CD4-positive, alpha-beta T cell treated with Interleukin-4 for 4 hours (primary cell): Measurements from ENCODE around the gene CACNA1F.

Experiments
- DNase-seq: peaks from one replicate; pipeline ENCODE4 v3.0.0-alpha.2; 2020

CACNA1F gene

GRCh38 chrX:49257074-49257790 lies 24.1 kb upstream of the CACNA1F start:
- DNase-seq, result no peak

DNA sequence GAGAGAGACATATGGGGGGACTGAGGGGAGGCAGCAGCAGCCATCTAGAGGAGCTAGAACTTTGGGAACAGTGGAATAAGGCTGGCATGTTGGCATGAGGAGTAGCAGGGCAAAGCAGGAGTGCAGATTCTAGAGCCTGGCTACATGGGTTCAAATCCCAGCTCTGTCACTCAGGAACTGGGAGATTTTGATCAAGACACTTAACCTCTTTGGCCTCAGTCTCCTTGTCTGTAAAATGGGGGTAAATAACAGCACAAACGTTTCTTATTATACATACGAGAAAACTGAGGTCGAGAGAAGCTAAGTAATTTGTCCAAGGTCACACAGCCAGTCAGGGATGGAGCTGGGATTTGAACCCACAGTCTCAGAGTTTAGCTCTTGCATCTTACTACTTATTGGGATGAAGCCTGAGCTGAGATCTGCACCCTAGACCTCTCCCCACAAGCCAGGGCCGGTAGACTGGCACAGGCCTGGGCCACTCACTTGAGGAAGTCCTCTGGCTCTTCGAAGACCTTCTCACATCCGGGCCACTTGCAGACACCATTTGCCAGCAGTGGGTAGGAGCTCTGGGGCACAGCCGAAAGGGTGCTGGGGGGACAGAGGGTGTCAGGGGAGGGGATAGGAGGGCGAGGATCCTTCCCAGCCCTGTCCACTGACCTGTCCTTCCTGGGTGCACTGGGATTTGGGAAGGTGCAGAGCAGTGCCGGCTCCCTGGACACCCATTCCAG lies 23.3 kb upstream of the CACNA1F start:
- no peak for DNase-seq

DNA sequence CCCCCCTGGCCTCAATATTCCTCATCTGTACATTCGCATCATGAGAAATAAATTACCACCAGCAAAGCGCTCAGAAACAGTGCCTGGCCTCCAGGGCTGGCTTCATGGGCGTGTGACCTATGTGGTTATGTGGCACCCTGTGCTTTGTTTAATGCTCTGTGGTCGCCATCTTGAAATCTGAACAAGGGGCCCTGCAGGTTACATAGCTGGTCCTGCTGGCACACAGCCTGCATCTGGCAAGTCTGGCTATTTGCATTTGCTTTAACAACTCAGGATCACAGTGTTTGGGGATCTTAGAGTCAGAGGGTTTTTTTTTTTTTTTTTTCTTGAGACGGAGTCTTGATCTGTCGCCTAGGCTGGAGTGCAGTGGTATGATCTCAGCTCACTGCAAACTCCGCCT lies 21.5 kb upstream of the CACNA1F start:
- DNase-seq, result no peak

DNA sequence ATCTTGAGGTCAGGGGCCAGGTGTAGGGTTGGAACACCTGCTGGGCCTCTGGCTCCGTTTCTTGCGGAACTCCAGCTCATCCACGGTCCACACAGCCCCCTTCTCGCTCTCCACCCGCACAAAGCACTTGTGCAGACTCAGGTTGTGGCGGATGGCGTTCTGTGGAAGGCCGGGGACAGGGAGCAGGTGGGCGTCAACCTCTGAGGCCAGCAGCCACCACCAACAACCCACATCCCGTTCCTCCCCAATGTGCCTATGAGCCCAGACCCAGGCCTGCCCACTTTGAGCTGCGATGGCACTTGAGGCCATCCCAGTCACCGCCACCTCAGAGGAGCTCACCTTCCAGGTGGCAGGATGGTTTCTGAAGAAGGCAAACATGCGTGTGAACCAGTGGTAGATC lies 18.2 kb upstream of the CACNA1F start:
- DNase-seq, result no peak

- DNase-seq, result no peak
Observed at GRCh38 chrX:49250578-49250977, 17.4 kb upstream of the CACNA1F start.

- no peak for DNase-seq
Observed at GRCh38 chrX:49250066-49250465, 16.9 kb upstream of the CACNA1F start.

DNA sequence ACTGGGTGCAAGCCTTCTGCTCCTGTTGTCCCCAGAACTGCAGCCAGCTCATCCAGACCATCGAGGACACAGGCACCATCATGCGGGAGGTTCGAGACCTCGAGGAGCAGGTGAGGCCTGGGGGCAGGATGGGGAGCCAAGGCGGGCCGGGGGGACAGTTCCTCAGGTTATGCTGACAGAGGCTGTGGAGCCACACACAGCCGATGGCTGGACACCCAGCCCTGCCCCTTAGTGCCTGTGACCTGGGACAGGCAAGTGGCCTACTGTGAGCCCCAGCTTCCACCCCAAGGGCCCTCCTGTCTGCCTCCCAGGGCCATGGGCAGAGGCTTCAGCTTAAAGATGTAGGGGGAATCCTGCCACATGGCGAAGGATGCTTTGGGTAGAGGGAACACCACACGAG lies 16.5 kb upstream of the CACNA1F start:
- DNase-seq, result no peak

- no peak for DNase-seq
Observed at GRCh38 chrX:49249071-49249470, 15.9 kb upstream of the CACNA1F start.

DNA sequence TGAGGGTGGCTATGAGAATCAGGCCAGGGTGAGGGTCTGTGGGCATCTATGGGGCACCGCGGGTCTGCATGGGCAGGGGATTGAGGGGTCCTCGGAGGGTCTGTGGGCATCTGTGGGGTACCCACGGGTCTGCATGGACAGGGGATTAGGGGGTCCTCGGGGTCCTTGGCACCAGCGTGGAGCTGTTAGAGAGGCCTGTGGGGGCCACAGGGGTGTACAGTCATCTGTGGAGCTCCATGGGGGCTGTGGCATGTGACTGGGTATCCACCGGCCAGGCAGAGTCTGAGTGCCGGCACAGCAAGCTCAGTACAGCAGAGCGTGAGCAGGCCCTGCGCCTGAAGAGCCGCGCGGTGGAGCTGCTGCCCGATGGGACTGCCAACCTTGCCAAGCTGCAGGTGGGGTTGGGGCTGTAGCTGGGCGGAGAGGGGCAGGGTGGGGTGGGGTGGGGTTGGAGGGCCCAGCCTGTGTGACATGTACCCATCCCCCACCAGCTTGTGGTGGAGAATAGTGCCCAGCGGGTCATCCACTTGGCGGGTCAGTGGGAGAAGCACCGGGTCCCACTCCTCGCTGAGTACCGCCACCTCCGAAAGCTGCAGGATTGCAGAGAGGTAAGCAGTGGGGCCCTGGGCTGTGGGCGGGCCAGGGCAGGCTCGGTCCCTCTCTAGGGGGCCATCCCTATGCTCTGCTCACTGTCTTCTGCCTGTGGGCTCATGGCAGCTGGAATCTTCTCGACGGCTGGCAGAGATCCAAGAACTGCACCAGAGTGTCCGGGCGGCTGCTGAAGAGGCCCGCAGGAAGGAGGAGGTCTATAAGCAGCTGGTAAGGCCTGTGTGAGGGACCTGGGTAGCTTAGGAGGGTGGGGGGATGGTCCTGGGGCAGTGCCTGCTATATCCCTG lies 15.0 kb upstream of the CACNA1F start:
- no peak for DNase-seq

DNA sequence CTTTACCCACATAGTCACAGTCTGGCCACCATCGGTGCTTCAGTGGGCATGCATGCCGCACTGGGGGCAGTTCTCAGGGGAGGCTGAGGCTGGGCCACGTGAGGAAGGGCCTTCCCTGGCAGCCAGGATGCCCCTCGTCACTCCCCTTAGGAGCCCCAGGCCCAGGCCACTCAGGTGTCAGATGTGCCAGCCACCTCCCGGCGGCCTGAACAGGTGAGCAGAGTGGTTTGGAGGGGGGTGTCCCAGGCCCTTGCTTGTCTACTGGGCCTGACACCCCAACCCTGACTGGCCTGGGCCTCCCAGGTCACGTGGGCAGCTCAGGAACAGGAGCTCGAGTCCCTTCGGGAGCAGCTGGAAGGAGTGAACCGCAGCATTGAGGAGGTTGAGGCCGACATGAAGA lies 14.2 kb upstream of the CACNA1F start:
- no peak for DNase-seq

DNA sequence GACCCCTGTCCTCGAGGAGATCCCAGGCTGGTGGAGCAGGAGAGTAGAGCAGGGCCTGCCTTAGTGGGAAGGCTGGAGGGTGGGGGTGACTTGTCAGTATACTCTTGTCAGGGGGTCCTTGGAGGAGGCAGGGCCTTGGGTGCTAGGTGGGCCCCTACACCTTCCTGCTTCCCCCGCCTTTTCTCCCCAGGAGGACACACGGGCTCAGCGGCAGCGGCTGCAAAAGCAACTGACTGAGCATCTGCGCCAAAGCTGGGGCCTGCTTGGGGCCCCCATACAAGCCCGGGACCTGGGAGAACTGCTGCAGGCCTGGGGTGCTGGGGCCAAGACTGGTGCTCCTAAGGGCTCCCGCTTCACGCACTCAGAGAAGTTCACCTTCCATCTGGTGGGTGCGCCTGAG lies 13.4 kb upstream of the CACNA1F start:
- DNase-seq, result no peak

DNA sequence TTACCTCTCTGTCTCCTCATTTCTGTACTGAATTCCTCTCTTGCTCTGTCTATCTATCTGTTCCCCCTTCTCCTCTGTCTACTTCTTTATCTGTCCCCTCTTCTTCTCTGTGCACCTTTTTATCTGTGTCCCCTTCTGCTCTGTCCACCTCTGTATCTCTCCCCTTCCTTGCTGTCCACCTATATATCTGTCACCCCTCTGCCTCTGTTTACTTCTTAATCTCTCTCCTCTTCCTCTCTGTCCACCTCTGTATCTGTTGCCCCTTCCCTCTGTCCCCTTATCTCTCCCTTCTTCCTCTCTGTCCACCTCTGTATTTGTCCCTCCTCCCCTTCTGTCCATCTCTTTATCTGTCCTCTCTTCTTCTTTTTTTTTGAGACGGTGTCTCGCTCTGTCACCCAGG lies 11.1 kb upstream of the CACNA1F start:
- DNase-seq, result no peak

GRCh38 chrX:49243166-49243565 lies 10.0 kb upstream of the CACNA1F start:
- no peak for DNase-seq

- no peak for DNase-seq
Observed at GRCh38 chrX:49242545-49243066, 9.5 kb upstream of the CACNA1F start.

- no peak for DNase-seq
Observed at GRCh38 chrX:49238735-49239134, 5.6 kb upstream of the CACNA1F start.

DNA sequence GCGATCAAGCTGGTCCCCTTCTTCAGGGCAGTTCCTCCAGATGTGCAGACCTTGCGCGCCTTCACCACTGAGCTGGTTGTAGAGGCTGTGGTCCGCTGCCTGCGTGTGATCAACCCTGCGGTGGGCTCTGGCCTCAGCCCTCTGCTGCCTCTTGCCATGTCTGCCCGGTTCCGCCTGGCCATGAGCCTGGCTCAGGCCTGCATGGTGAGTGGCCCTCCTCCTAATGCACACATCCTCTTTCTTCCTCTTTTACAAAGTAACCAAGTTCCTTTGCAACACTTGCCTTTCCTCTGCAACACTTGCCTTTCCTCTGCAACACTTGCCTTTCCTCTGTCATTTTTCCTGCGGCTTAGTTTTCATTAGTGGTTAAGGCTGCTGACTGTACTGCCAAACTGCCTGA lies 3.9 kb upstream of the CACNA1F start:
- no peak for DNase-seq

DNA sequence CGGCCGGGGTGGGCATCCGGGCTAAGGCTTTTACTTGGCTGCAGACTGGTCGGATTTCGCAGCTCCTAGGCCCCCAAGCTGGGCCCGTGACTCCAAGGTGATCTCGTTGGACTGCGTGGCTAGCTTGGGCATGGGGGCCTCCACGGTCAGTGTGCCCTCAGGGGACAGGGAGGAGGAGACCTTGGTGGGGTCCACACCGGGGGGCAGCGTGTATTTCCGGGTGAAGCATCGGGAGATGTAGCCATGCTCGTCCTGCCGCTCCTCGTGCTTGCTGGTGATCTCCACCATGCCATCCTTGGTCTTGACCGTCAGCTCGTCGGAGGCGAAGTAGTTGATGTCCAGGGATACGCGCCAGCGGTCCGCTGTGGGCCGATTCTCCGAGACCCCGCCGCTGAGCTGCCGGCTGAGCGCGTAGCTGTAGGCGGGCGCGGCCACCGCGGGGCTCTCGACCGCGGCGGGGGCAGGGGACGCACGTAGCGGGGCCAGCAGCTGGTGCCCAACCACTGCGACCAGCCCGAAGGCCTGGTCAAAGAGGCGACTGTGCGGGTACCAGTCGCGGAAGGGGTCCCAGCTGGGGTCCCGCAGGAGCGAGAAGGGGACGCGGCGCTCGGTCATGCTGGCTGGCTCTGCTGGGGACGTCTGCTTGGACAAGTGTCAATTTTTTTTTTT lies 881 bp upstream of the CACNA1F start:
- no peak for DNase-seq

DNA sequence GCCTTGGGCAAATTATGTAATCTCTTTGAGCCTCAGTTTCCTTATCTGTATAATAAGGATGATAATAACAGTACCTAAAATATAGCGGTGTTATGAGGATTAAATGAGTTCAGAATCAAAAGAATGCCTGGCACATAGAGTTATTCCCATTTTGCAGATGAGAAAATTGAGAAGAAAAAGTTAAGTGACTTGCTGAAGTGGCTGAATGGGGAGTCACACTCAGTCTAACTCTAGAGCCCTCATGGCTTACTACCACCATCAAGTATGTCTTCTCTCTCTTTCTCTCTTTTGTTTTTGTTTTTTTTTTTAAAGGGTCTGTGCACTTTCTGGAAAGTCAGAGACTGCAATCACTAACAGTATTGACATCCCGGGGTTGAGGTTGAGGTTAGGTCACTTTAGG lies 615 bp downstream of the CACNA1F start:
- DNase-seq, result no peak

DNA sequence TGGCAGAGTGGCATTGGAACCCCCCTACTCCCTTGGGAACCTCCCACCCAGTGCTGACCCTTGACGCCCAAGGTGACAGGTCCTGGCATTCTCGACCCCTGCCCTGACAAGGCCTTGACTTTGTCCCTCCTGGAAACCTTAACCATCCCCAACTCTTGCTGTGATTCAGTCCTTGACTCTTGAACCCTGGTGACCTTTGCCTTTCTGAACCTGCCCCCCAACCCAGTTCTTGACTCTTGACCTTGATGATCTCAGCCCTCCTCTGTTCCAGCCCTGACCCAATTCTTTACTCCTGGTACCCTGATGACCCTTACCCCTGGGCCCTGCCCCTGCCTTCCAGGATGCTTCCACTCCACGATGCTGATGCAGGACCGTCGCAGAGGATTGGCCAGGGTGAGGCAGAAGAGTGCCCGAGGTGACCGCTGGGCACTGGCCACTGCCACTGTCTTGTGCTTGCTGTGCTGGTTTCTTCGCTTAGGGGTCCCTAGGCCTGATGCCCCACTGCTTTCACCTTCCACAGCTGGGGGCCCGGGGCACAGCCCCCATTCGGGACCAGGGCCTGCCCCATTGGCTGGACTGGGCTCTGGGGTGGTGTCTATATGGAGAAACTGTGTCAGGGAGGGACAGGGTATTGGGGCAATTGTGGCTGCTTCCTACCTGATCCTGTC lies 1.7 kb downstream of the CACNA1F start:
- no peak for DNase-seq

GRCh38 chrX:49230500-49231232 lies 2.5 kb downstream of the CACNA1F start:
- DNase-seq, result peak; percentile 56

GRCh38 chrX:49228185-49228584 lies 5.0 kb downstream of the CACNA1F start:
- DNase-seq, result no peak

DNA sequence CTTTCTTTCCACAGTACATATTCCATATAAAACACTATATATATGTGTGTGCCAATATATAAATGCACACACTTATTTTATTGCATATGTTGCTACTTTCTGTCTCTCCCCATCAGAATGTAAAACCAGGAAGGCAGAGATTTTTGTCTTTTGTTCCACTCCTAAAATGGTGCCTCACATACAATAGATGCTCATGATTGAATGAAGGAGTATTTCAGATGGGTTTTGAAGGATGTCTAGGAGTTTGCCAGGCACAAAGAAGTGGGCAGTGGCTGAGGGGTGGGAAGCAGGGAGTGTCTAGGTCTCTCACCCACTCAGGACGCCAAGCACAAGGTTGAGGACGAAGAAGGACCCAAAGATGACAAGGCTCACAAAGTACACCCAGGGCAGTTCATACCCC lies 5.4 kb downstream of the CACNA1F start:
- DNase-seq, result no peak
